GM12872 (cell line): ENCODE measurements around the gene MORN1.

Experiments used
- CTCF ChIP-seq: IDR thresholded peaks from 3 replicates; pipeline ENCODE4 v1.5.1; 2011; ENCODE audit warnings: low read depth, mild to moderate bottlenecking, low read length, moderate library complexity; ENCODE audit not compliant: insufficient read depth

MORN1 gene

GRCh38 chr1:2350501-2350900, 40.9 kb downstream of the MORN1 start:
- no peak for TF ChIP-seq CTCF

GRCh38 chr1:2349806-2350205, 41.5 kb downstream of the MORN1 start:
- TF ChIP-seq CTCF = no peak

GRCh38 chr1:2348346-2349325, 42.7 kb downstream of the MORN1 start:
- TF ChIP-seq CTCF = no peak

- TF ChIP-seq CTCF = no peak
Observed at GRCh38 chr1:2347896-2348295, 43.5 kb downstream of the MORN1 start.

GRCh38 chr1:2347409-2347785, 44.0 kb downstream of the MORN1 start:
- TF ChIP-seq CTCF = no peak

- no peak for TF ChIP-seq CTCF
Observed at GRCh38 chr1:2346691-2347408, 44.5 kb downstream of the MORN1 start.

- TF ChIP-seq CTCF = no peak
Observed at GRCh38 chr1:2345297-2346075, 45.9 kb downstream of the MORN1 start.
